Thyroid gland (tissue), 4 donors: Measurements from ENCODE around the gene MUC13. TPM values are rescaled to one million over a fixed set of nuclear protein-coding genes. Genes with fewer than 3 reads are reported as not detected.

ENCODE experiments used
- DNase-seq, 2 donors: peaks; one replicate each; pipeline ENCODE4 v3.0.0-alpha.2; 2019
- H3K27ac ChIP-seq, 3 donors: fragments of 200-600 bp; sonication (generic); 1 replicate in 2 of 3; 2 replicates in 1 of 3; pipeline ENCODE4 v1.5.1; 2016 to 2019; ENCODE audit warnings: mild to moderate bottlenecking in 1 of 3, moderate library complexity in 1 of 3
- H3K27me3 ChIP-seq: fragments of 200-600 bp; sonication (generic); one replicate; pipeline ENCODE4 v1.5.1; 2019
- H3K36me3 ChIP-seq, 2 donors: fragments of 200-600 bp; sonication (generic); one replicate each; pipeline ENCODE4 v1.5.1; 2016 to 2019
- H3K4me1 ChIP-seq, 2 donors: fragments of 200-600 bp; sonication (generic); one replicate each; pipeline ENCODE4 v1.5.1; 2017 to 2019
- H3K4me3 ChIP-seq, 3 donors: fragments of 200-600 bp; sonication (generic); replicated peaks in 1 of 3; 1 replicate in 2 of 3; 2 replicates in 1 of 3; pipeline ENCODE4 v1.5.1; 2016; ENCODE audit warnings: mild to moderate bottlenecking in 1 of 3
- H3K9me3 ChIP-seq: fragments of 200-600 bp; sonication (generic); one replicate; pipeline ENCODE4 v1.5.1; 2017
- CTCF ChIP-seq, 6 experiments: fragments of 200-600 bp in 3 of 6; fragments of 450-650 bp in 3 of 6; sonication (generic) in 3 of 6; IDR thresholded peaks; one replicate each; pipeline ENCODE4 v1.5.1; 2016 to 2019; ENCODE audit warnings: antibody characterized with exemption in 6 of 6, mild to moderate bottlenecking in 2 of 6, inconsistent platforms in 1 of 6, moderate library complexity in 1 of 6
- POLR2A ChIP-seq, 2 donors: fragments of 450-650 bp; IDR thresholded peaks; one replicate each; pipeline ENCODE4 v1.6.1; 2017; ENCODE audit warnings: antibody characterized with exemption in 2 of 2, mild to moderate bottlenecking in 2 of 2, moderate library complexity in 1 of 2
- WGBS, 2 donors: methylation state at CpG; one replicate each; pipeline ENCODE4 v1.1.5; 2017; 5-methylcytosine and 5-hydroxymethylcytosine counted together
- intact Hi-C: fragments of 100-400 bp; cut with DNase I; formaldehyde crosslinking; loops from one replicate; pipeline ENCODE4 v1.15.1; 2023
- total RNA-seq, 4 donors: library from RNA; depleted of rRNA; stranded (reverse); fragments of >200 nt; gene quantifications; one replicate each; pipeline ENCODE4 v1.2.3, GENCODE V29; 2016

MUC13 gene
- total RNA-seq, 4 donors from 2014 or later, result not detected

GRCh38 chr3:124938896-124939295, 4.3 kb upstream of the MUC13 start:
- no peak for TF ChIP-seq CTCF (IDR thresholded peaks at IDR 0.05)
- TF ChIP-seq POLR2A (IDR thresholded peaks at IDR 0.05), result no peak
- no peaks in the 10 kb centered on the region for H3K36me3 ChIP-seq
- WGBS, 2 donors, result 93 to 95% methylated on average over 5 of the region's 5 CpGs
- H3K4me3 ChIP-seq, result no peak overlapping the region
- H3K27me3 ChIP-seq, result no peaks in the 10 kb centered on the region
- H3K4me1 ChIP-seq, result no peaks in the 10 kb centered on the region
- H3K27ac ChIP-seq, result no peak overlapping the region
- no peaks in the 10 kb centered on the region for H3K9me3 ChIP-seq
- intact Hi-C loops, result loop anchor here (10.0 kb wide), 1 partner anchor 626 kb away; no protein-coding TSS in a partner anchor
- DNase-seq, result no peak

DNA sequence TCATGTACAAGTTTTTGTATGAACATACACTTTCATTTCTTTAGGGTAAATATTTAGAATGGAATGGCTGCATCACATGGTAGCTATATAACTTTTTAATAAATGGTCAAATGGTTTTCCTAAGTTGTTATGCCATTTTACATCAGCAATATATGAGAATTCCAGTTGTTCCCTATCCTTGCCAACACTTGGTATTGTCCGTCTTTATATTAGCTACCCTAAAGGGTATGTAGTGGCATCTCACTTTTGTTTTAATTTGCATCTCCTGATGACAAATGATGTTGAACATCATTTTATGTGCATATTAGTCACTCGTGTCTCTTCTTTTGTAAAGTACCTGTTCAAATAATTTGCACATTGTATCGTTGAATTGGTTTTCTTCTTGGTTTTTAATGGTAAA, 2.5 kb upstream of the MUC13 start:
- no peaks in the 10 kb centered on the region for H3K4me1 ChIP-seq
- WGBS, 2 donors, result 97 to 99% methylated on average over 3 of the region's 3 CpGs
- H3K27me3 ChIP-seq, result no peaks in the 10 kb centered on the region
- no peak for DNase-seq
- H3K9me3 ChIP-seq, result no peaks in the 10 kb centered on the region
- H3K36me3 ChIP-seq, result no peaks in the 10 kb centered on the region
- H3K4me3 ChIP-seq, result no peak overlapping the region
- no peak overlapping the region for H3K27ac ChIP-seq
- TF ChIP-seq POLR2A (IDR thresholded peaks at IDR 0.05) (no peak), CTCF (IDR thresholded peaks at IDR 0.05) (no peak)
- intact Hi-C loops, result loop anchor here (10.0 kb wide), 1 partner anchor 628 kb away; no protein-coding TSS in a partner anchor

GRCh38 chr3:124935794-124936542, 1.4 kb upstream of the MUC13 start:
- 88 to 96% methylated on average over 5 of the region's 5 CpGs for WGBS, 2 donors
- no peak for DNase-seq
- no peak for TF ChIP-seq POLR2A (IDR thresholded peaks at IDR 0.05)
- TF ChIP-seq CTCF (IDR thresholded peaks at IDR 0.05), result no peak
- no peak overlapping the region for H3K4me3 ChIP-seq
- H3K27ac ChIP-seq, result no peak overlapping the region
- no peaks in the 10 kb centered on the region for H3K4me1 ChIP-seq
- intact Hi-C loops, result loop anchor here (10.0 kb wide), 1 partner anchor 629 kb away; no protein-coding TSS in a partner anchor
- H3K9me3 ChIP-seq, result no peaks in the 10 kb centered on the region
- H3K36me3 ChIP-seq, result no peaks in the 10 kb centered on the region
- H3K27me3 ChIP-seq, result no peaks in the 10 kb centered on the region

DNA sequence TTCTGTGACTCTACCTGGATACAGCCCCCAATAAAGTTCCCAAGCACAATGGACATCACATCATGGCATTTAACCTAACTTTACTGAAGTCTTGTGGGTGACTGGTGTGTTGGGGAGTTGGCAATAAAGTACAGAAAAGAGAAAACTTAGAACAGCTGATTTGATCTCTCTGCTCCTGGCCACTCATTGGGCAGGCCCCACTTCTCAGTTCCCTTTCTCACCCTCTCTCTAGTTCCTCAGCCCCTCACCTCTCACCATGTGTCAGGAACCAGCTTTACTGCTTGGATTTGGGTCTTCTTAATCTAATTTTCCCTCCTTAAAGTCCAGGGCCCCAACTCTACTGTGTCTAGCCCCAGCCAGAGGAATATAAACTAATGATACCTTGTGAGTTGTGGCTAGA, 713 bp upstream of the MUC13 start:
- DNase-seq, result no peak
- no peak overlapping the region for H3K27ac ChIP-seq
- no peaks in the 10 kb centered on the region for H3K4me1 ChIP-seq
- no peak overlapping the region for H3K4me3 ChIP-seq
- no peaks in the 10 kb centered on the region for H3K36me3 ChIP-seq
- no peaks in the 10 kb centered on the region for H3K9me3 ChIP-seq
- intact Hi-C loops, result loop anchor here (10.0 kb wide), 1 partner anchor 630 kb away; no protein-coding TSS in a partner anchor
- H3K27me3 ChIP-seq, result no peaks in the 10 kb centered on the region
- TF ChIP-seq POLR2A (IDR thresholded peaks at IDR 0.05) (no peak), CTCF (IDR thresholded peaks at IDR 0.05) (no peak)
